Loucy (cell line): ENCODE measurements around the gene SNTB2.

Experiments
- H2AFZ ChIP-seq: fragments of 200-600 bp; sonication (generic); 2 replicates; pipeline ENCODE4 v1.6.0; 2016; ENCODE audit warnings: antibody characterized with exemption, mild to moderate bottlenecking, low read length, moderate library complexity
- H3F3A ChIP-seq: fragments of 200-600 bp; 2 replicates; pipeline ENCODE4 v1.6.0; 2016; ENCODE audit warnings: antibody characterized with exemption, low read depth, mild to moderate bottlenecking
- H3K27me3 ChIP-seq: fragments of 200-600 bp; sonication (generic); 2 replicates; pipeline ENCODE4 v1.6.1; 2014; ENCODE audit warnings: low read length, mild to moderate bottlenecking; ENCODE audit not compliant: insufficient read depth, poor library complexity, severe bottlenecking
- H3K36me3 ChIP-seq: fragments of 200-600 bp; sonication (generic); 2 replicates; pipeline ENCODE4 v1.6.1; 2016; ENCODE audit warnings: low read length; ENCODE audit not compliant: insufficient read depth
- H3K4me1 ChIP-seq: fragments of 200-600 bp; sonication (generic); 2 replicates; pipeline ENCODE4 v1.5.1; 2014; ENCODE audit warnings: low read length, mild to moderate bottlenecking; ENCODE audit not compliant: insufficient read depth, poor library complexity, severe bottlenecking
- H3K4me2 ChIP-seq: fragments of 200-600 bp; sonication (generic); 2 replicates; pipeline ENCODE4 v1.6.0; 2014; ENCODE audit warnings: antibody characterized with exemption, low read length, low read depth, mild to moderate bottlenecking; ENCODE audit not compliant: poor library complexity, severe bottlenecking
- H3K4me3 ChIP-seq: fragments of 200-600 bp; sonication (generic); 2 replicates; pipeline ENCODE4 v1.5.1; 2014; ENCODE audit warnings: low read length, mild to moderate bottlenecking, mixed read lengths; ENCODE audit not compliant: poor library complexity, severe bottlenecking
- H3K79me2 ChIP-seq: fragments of 200-600 bp; sonication (generic); 2 replicates; pipeline ENCODE4 v1.6.1; 2014; ENCODE audit warnings: low read length; ENCODE audit not compliant: insufficient read depth
- H3K9ac ChIP-seq: fragments of 200-600 bp; sonication (generic); 2 replicates; pipeline ENCODE4 v1.6.0; 2014; ENCODE audit warnings: mild to moderate bottlenecking, low read depth, low read length, moderate library complexity; ENCODE audit not compliant: poor library complexity, severe bottlenecking
- H3K9me2 ChIP-seq: fragments of 200-600 bp; sonication (generic); replicated peaks from 2 replicates; pipeline ENCODE4 v1.6.1; 2016; ENCODE audit warnings: low read depth, low read length, mixed read lengths
- H3K9me3 ChIP-seq: fragments of 200-600 bp; sonication (generic); 2 replicates; pipeline ENCODE4 v1.6.1; 2014; ENCODE audit warnings: mild to moderate bottlenecking, antibody characterized with exemption, low read length, low read depth; ENCODE audit not compliant: insufficient read depth
- H4K20me1 ChIP-seq: fragments of 200-600 bp; sonication (generic); 2 replicates; pipeline ENCODE4 v1.6.0; 2014; ENCODE audit warnings: antibody characterized with exemption, low read length, mild to moderate bottlenecking; ENCODE audit not compliant: insufficient read depth, poor library complexity, severe bottlenecking
- CTCF ChIP-seq: fragments of 200-600 bp; sonication (generic); conservative IDR thresholded peaks from 2 replicates; pipeline ENCODE4 v1.5.1; 2014; ENCODE audit warnings: mild to moderate bottlenecking, antibody characterized with exemption, low read length
- EZH2phosphoT487 ChIP-seq: fragments of 200-600 bp; IDR thresholded peaks from 2 replicates; pipeline ENCODE4 v1.6.1; 2018; ENCODE audit warnings: antibody characterized with exemption, mild to moderate bottlenecking, moderate library complexity, borderline replicate concordance

Gene SNTB2

GRCh38 chr16:69236319-69236718, 49.4 kb downstream of the SNTB2 start:
- H3K79me2 ChIP-seq, result no peaks in the 10 kb centered on the region
- peaks cover 5% of the 10 kb centered on the region for H3K4me1 ChIP-seq
- H3F3A ChIP-seq, result no peaks in the 10 kb centered on the region
- H3K4me2 ChIP-seq, result no peak overlapping the region
- H3K9me3 ChIP-seq, result no peaks in the 10 kb centered on the region
- TF ChIP-seq EZH2phosphoT487 (no peak), CTCF (no peak)
- no peak overlapping the region for H3K9ac ChIP-seq
- H3K27me3 ChIP-seq, result no peaks in the 10 kb centered on the region
- no peaks in the 10 kb centered on the region for H4K20me1 ChIP-seq
- no peaks in the 10 kb centered on the region for H3K9me2 ChIP-seq
- H2AFZ ChIP-seq, result no peak overlapping the region
- H3K36me3 ChIP-seq, result no peaks in the 10 kb centered on the region
- H3K4me3 ChIP-seq, result no peak overlapping the region

- H3K9ac ChIP-seq, result no peak overlapping the region
- H3F3A ChIP-seq, result no peaks in the 10 kb centered on the region
- peaks cover 5% of the 10 kb centered on the region for H3K4me1 ChIP-seq
- no peak overlapping the region for H3K4me3 ChIP-seq
- no peaks in the 10 kb centered on the region for H3K27me3 ChIP-seq
- no peak for TF ChIP-seq EZH2phosphoT487
- TF ChIP-seq CTCF, result no peak
- no peaks in the 10 kb centered on the region for H3K36me3 ChIP-seq
- H3K9me2 ChIP-seq, result no peaks in the 10 kb centered on the region
- H3K9me3 ChIP-seq, result no peaks in the 10 kb centered on the region
- no peak overlapping the region for H2AFZ ChIP-seq
- H4K20me1 ChIP-seq, result no peaks in the 10 kb centered on the region
- H3K79me2 ChIP-seq, result no peaks in the 10 kb centered on the region
- no peak overlapping the region for H3K4me2 ChIP-seq
These were observed 50.3 kb downstream of the SNTB2 start for GRCh38 chr16:69237296-69237695.

- no peaks in the 10 kb centered on the region for H4K20me1 ChIP-seq
- no peaks in the 10 kb centered on the region for H3K9me2 ChIP-seq
- H2AFZ ChIP-seq, result no peak overlapping the region
- no peaks in the 10 kb centered on the region for H3F3A ChIP-seq
- H3K4me2 ChIP-seq, result no peak overlapping the region
- no peaks in the 10 kb centered on the region for H3K27me3 ChIP-seq
- TF ChIP-seq EZH2phosphoT487 (no peak), CTCF (no peak)
- no peaks in the 10 kb centered on the region for H3K79me2 ChIP-seq
- no peak overlapping the region for H3K9ac ChIP-seq
- H3K4me1 ChIP-seq, result peaks cover 5% of the 10 kb centered on the region
- H3K9me3 ChIP-seq, result no peaks in the 10 kb centered on the region
- no peak overlapping the region for H3K4me3 ChIP-seq
- H3K36me3 ChIP-seq, result no peaks in the 10 kb centered on the region
These were observed 52.9 kb downstream of the SNTB2 start for GRCh38 chr16:69239851-69240250.
